Gastroesophageal sphincter (tissue), 4 donors: ENCODE measurements around the gene DHRSX. TPM values are rescaled to one million over a fixed set of nuclear protein-coding genes. Genes with fewer than 3 reads are reported as not detected.

Experiments
- ATAC-seq: fragments of 150-250 bp; one replicate; pipeline ENCODE4 v1.9.1; 2016; ENCODE audit warnings: mild to moderate bottlenecking, moderate library complexity
- H3K27ac ChIP-seq, 4 donors: fragments of 200-600 bp; sonication (generic) in 3 of 4; 1 replicate in 3 of 4; 2 replicates in 1 of 4; pipeline ENCODE4 v1.5.1; 2016 to 2019
- H3K27me3 ChIP-seq: fragments of 200-600 bp; sonication (generic); one replicate; pipeline ENCODE4 v1.5.1; 2019
- H3K36me3 ChIP-seq, 2 donors: fragments of 200-600 bp; sonication (generic); one replicate each; pipeline ENCODE4 v1.5.1; 2019; ENCODE audit warnings: control low read depth in 1 of 2
- H3K4me1 ChIP-seq, 3 donors: fragments of 200-600 bp; sonication (generic); 1 replicate in 2 of 3; 2 replicates in 1 of 3; pipeline ENCODE4 v1.5.1; 2016 to 2019; ENCODE audit warnings: control low read depth in 2 of 3
- H3K4me3 ChIP-seq, 2 donors: fragments of 200-600 bp; sonication (generic); one replicate each; pipeline ENCODE4 v1.5.1; 2019; ENCODE audit warnings: mild to moderate bottlenecking in 1 of 2, moderate library complexity in 1 of 2
- H3K9me3 ChIP-seq, 3 donors: fragments of 200-600 bp; sonication (generic); one replicate each; pipeline ENCODE4 v1.5.1; 2017 to 2019; ENCODE audit warnings: control low read depth in 2 of 3
- CTCF ChIP-seq, 4 experiments: fragments of 200-600 bp in 2 of 4; fragments of 450-650 bp in 2 of 4; sonication (generic) in 1 of 4; IDR thresholded peaks; one replicate each; pipeline ENCODE4 v1.5.1; 2017 to 2019; ENCODE audit warnings: antibody characterized with exemption in 4 of 4, mild to moderate bottlenecking in 2 of 4, moderate library complexity in 2 of 4
- EP300 ChIP-seq: sonication (generic); formaldehyde crosslinking; IDR thresholded peaks from one replicate; pipeline ENCODE4 v1.6.1; 2017; ENCODE audit warnings: antibody characterized with exemption, mild to moderate bottlenecking
- POLR2A ChIP-seq, 2 donors: fragments of 450-650 bp; IDR thresholded peaks; one replicate each; pipeline ENCODE4 v1.6.1; 2017; ENCODE audit warnings: antibody characterized with exemption in 2 of 2, mild to moderate bottlenecking in 2 of 2, moderate library complexity in 1 of 2
- POLR2AphosphoS5 ChIP-seq: sonication (generic); formaldehyde crosslinking; IDR thresholded peaks from one replicate; pipeline ENCODE4 v1.6.1; 2017; ENCODE audit warnings: antibody characterized with exemption
- WGBS, 2 donors: methylation state at CpG; one replicate each; pipeline ENCODE4 v1.1.5; 2018; ENCODE audit warnings: low coverage in 1 of 2; 5-methylcytosine and 5-hydroxymethylcytosine counted together
- total RNA-seq, 4 donors: library from RNA; depleted of rRNA; stranded (reverse); fragments of >200 nt; gene quantifications; one replicate each; pipeline ENCODE4 v1.1.0, GENCODE V29; 2016

DHRSX gene
- total RNA-seq, 4 donors from 2014 or later: 16.8 to 26.3 (median 21.1) TPM

DNA sequence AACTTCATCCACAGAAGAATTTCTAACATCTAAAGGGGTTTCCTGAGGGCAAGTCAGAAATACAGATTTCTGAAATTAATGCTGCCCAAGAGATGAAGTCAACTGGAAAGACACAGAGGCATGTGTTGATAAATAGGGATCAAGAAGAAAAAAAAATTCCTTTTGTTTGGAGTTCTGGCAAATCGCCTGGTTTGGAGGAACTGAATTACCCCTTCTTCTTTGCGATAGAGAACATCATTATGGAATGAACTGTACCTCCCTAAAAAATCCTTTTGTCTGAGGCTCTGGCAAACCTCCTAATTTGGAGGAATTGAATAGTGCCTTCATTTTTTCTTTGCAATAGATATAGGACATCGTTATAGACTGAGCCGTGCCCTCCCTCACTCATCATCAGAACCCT lies 200.9 kb downstream of the DHRSX start:
- no peaks in the 10 kb centered on the region for H3K9me3 ChIP-seq
- H3K27ac ChIP-seq: no peak overlapping the region
- H3K27me3 ChIP-seq: no peaks in the 10 kb centered on the region
- TF ChIP-seq EP300: no peak
- TF ChIP-seq CTCF (IDR thresholded peaks at IDR 0.05): no peak
- TF ChIP-seq POLR2AphosphoS5: no peak
- no peak for TF ChIP-seq POLR2A (IDR thresholded peaks at IDR 0.05)
- H3K4me3 ChIP-seq: no peak overlapping the region
- WGBS, 2 donors: 32 to 60% methylated on average over 3 to 4 of the region's 4 CpGs
- peaks cover 0 to 3% of the 10 kb centered on the region in 2 donors for H3K36me3 ChIP-seq
- ATAC-seq: no peak
- H3K4me1 ChIP-seq: no peaks in the 10 kb centered on the region

GRCh38 chrX:2286731-2287130 lies 214.0 kb downstream of the DHRSX start:
- ATAC-seq: no peak
- Histone ChIP-seq H3K9me3 (no peaks in the 10 kb centered on the region), H3K36me3 (peaks cover 0 to 42% of the 10 kb centered on the region in 2 donors), H3K27ac (no peak overlapping the region), H3K4me1 (no peaks in the 10 kb centered on the region), H3K27me3 (no peaks in the 10 kb centered on the region), H3K4me3 (no peak overlapping the region)
- WGBS, 2 donors: 77 to 89% methylated on average over 1 to 2 of the region's 2 CpGs
- TF ChIP-seq EP300 (no peak), CTCF (IDR thresholded peaks at IDR 0.05) (no peak), POLR2AphosphoS5 (no peak)

- TF ChIP-seq CTCF (IDR thresholded peaks at IDR 0.05) (no peak), POLR2A (IDR thresholded peaks at IDR 0.05) (no peak), POLR2AphosphoS5 (no peak), EP300 (no peak)
- Histone ChIP-seq H3K36me3 (peaks cover 0 to 25% of the 10 kb centered on the region in 2 donors), H3K9me3 (no peaks in the 10 kb centered on the region), H3K27me3 (no peaks in the 10 kb centered on the region), H3K27ac (no peak overlapping the region), H3K4me3 (no peak overlapping the region), H3K4me1 (no peaks in the 10 kb centered on the region)
- ATAC-seq: no peak
- 56 to 83% methylated on average over 2 to 4 of the region's 4 CpGs for WGBS, 2 donors
Measured at GRCh38 chrX:2284601-2285000, 216.2 kb downstream of the DHRSX start.

DNA sequence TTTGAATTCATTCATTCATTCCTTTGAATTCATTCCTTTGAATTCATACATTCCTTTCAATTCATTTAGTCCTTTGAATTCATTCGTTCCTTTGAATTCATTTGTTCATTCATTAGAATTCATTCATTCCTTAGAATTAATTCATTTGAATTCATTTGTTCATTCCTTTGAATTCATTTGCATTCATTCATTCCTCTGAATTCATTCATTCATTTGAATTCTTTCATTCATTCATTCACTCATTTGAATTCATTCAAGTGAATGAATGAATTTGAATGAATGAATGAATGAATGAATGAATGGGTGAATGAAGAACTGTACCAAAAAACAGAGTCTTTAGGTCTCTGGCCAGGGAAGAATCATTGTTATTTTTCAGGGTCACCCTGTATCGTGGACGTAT lies 216.6 kb downstream of the DHRSX start:
- H3K4me3 ChIP-seq: no peak overlapping the region
- TF ChIP-seq POLR2AphosphoS5 (no peak), CTCF (IDR thresholded peaks at IDR 0.05) (no peak), POLR2A (IDR thresholded peaks at IDR 0.05) (no peak), EP300 (no peak)
- WGBS, 2 donors: 87 to 95% methylated on average over 3 of the region's 3 CpGs
- no peak for ATAC-seq
- H3K27me3 ChIP-seq: no peaks in the 10 kb centered on the region
- peaks cover 0 to 20% of the 10 kb centered on the region in 2 donors for H3K36me3 ChIP-seq
- H3K4me1 ChIP-seq: no peaks in the 10 kb centered on the region
- no peaks in the 10 kb centered on the region for H3K9me3 ChIP-seq
- H3K27ac ChIP-seq: no peak overlapping the region

GRCh38 chrX:2283111-2283859 lies 217.5 kb downstream of the DHRSX start:
- Histone ChIP-seq H3K4me3 (no peak overlapping the region), H3K4me1 (no peaks in the 10 kb centered on the region), H3K36me3 (peaks cover 0 to 13% of the 10 kb centered on the region in 2 donors), H3K27me3 (no peaks in the 10 kb centered on the region), H3K27ac (no peak overlapping the region), H3K9me3 (no peaks in the 10 kb centered on the region)
- WGBS, 2 donors: 75 to 90% methylated on average over 4 to 19 of the region's 21 CpGs
- no peak for ATAC-seq
- TF ChIP-seq POLR2AphosphoS5 (no peak), EP300 (no peak), POLR2A (IDR thresholded peaks at IDR 0.05) (no peak), CTCF (IDR thresholded peaks at IDR 0.05) (no peak)
